GM23338 (cell line): ENCODE measurements around the gene TFDP1. TPM values are rescaled to one million over a fixed set of nuclear protein-coding genes. Genes with fewer than 3 reads are reported as not detected.

ENCODE experiments used
- ATAC-seq: fragments of 200-7000 bp; cut with Tn5 transposase; 3 replicates; pipeline ENCODE4 v1.9.1; 2020
- DNase-seq: peaks from one replicate; pipeline ENCODE4 v3.0.0-alpha.2; 2015; ENCODE audit warnings: low spot score
- H2AFZ ChIP-seq: fragments of 200-600 bp; sonication (generic); 2 replicates; pipeline ENCODE4 v1.8.0; 2016; ENCODE audit warnings: antibody characterized with exemption, mild to moderate bottlenecking, moderate library complexity
- H3F3A ChIP-seq: fragments of 200-600 bp; sonication (generic); replicated peaks from 2 replicates; pipeline ENCODE4 v1.8.0; 2017; ENCODE audit warnings: antibody characterized with exemption, mixed run types, low read depth
- H3K27ac ChIP-seq: fragments of 200-600 bp; sonication (generic); 2 replicates; pipeline ENCODE4 v1.6.1; 2016; ENCODE audit warnings: low read depth
- H3K27me3 ChIP-seq: fragments of 200-600 bp; sonication (generic); 2 replicates; pipeline ENCODE4 v1.8.0; 2016; ENCODE audit warnings: mild to moderate bottlenecking, mixed run types, moderate library complexity; ENCODE audit not compliant: insufficient read depth
- H3K36me3 ChIP-seq: fragments of 200-600 bp; sonication (generic); 2 replicates; pipeline ENCODE4 v1.8.0; 2016; ENCODE audit warnings: mild to moderate bottlenecking; ENCODE audit not compliant: insufficient read depth
- H3K4me1 ChIP-seq: fragments of 200-600 bp; sonication (generic); 2 replicates; pipeline ENCODE4 v1.8.0; 2016; ENCODE audit warnings: mild to moderate bottlenecking, moderate library complexity; ENCODE audit not compliant: insufficient read depth
- H3K4me2 ChIP-seq: fragments of 200-600 bp; sonication (generic); 2 replicates; pipeline ENCODE4 v1.7.1; 2017; ENCODE audit warnings: mixed run types
- H3K4me3 ChIP-seq: fragments of 200-600 bp; sonication (generic); 2 replicates; pipeline ENCODE4 v1.6.1; 2016; ENCODE audit warnings: mixed run types
- H3K79me2 ChIP-seq: fragments of 200-600 bp; sonication (generic); replicated peaks from 2 replicates; pipeline ENCODE4 v1.8.0; 2017; ENCODE audit warnings: mild to moderate bottlenecking; ENCODE audit not compliant: insufficient read depth
- H3K9me2 ChIP-seq: fragments of 200-600 bp; sonication (generic); 2 replicates; pipeline ENCODE4 v1.8.0; 2017; ENCODE audit not compliant: insufficient read depth
- H4K20me1 ChIP-seq: fragments of 200-600 bp; sonication (generic); replicated peaks from 2 replicates; pipeline ENCODE4 v1.8.0; 2017; ENCODE audit warnings: mild to moderate bottlenecking; ENCODE audit not compliant: insufficient read depth
- H3K27ac Mint-ChIP-seq: 2 replicates; pipeline ENCODE4 v1.8.0; 2020; ENCODE audit warnings: inconsistent platforms, mild to moderate bottlenecking, moderate library complexity, mixed read lengths
- H3K27me3 Mint-ChIP-seq: 3 replicates; pipeline ENCODE4 v1.8.0; 2022; ENCODE audit warnings: low read depth, mild to moderate bottlenecking, moderate library complexity, mixed read lengths, inconsistent platforms; ENCODE audit not compliant: insufficient read depth, poor library complexity
- H3K36me3 Mint-ChIP-seq: 3 replicates; pipeline ENCODE4 v1.8.0; 2021; ENCODE audit warnings: low read depth, mild to moderate bottlenecking, inconsistent platforms, moderate library complexity, mixed read lengths
- H3K4me1 Mint-ChIP-seq: 3 replicates; pipeline ENCODE4 v1.8.0; 2020; ENCODE audit warnings: mild to moderate bottlenecking, inconsistent platforms, mixed read lengths
- H3K4me3 Mint-ChIP-seq: 3 replicates; pipeline ENCODE4 v1.8.0; 2021; ENCODE audit warnings: moderate library complexity, mild to moderate bottlenecking, inconsistent platforms, mixed read lengths
- H3K9me3 Mint-ChIP-seq: 3 replicates; pipeline ENCODE4 v1.8.0; 2020; ENCODE audit warnings: moderate library complexity, mild to moderate bottlenecking, inconsistent platforms, mixed read lengths
- CREB1 ChIP-seq: fragments of 250-450 bp; sonication (Bioruptor Pico); IDR thresholded peaks from 2 replicates; pipeline ENCODE4 v1.5.0; 2020; ENCODE audit warnings: low read depth, mild to moderate bottlenecking, moderate library complexity
- ETS1 ChIP-seq: IDR thresholded peaks from 2 replicates; pipeline ENCODE4 v1.6.1; 2016; ENCODE audit warnings: antibody characterized with exemption
- EZH2 ChIP-seq: fragments of 200-600 bp; sonication (generic); IDR thresholded peaks from one replicate; pipeline ENCODE4 v1.8.0; 2017; ENCODE audit warnings: antibody characterized with exemption, mild to moderate bottlenecking, low read depth; ENCODE audit not compliant: unreplicated experiment
- EZH2phosphoT487 ChIP-seq: fragments of 200-600 bp; sonication (generic); IDR thresholded peaks from one replicate; pipeline ENCODE4 v1.8.1; 2018; ENCODE audit warnings: antibody characterized with exemption; ENCODE audit not compliant: unreplicated experiment
- JUNB ChIP-seq: IDR thresholded peaks from one replicate; pipeline ENCODE4 v1.6.1; 2016; ENCODE audit warnings: antibody characterized with exemption; ENCODE audit not compliant: unreplicated experiment
- NANOG ChIP-seq: IDR thresholded peaks from 2 replicates; pipeline ENCODE4 v1.6.1; 2016; ENCODE audit warnings: antibody characterized with exemption, borderline replicate concordance
- POLR2AphosphoS5 ChIP-seq: IDR thresholded peaks from 2 replicates; pipeline ENCODE4 v1.6.1; 2016; ENCODE audit warnings: antibody characterized with exemption, low read depth
- REST ChIP-seq: IDR thresholded peaks from one replicate; pipeline ENCODE4 v1.6.1; 2018; ENCODE audit warnings: antibody characterized with exemption; ENCODE audit not compliant: unreplicated experiment
- STAT1 ChIP-seq: IDR thresholded peaks from one replicate; pipeline ENCODE4 v1.6.1; 2016; ENCODE audit warnings: antibody characterized with exemption; ENCODE audit not compliant: unreplicated experiment
- ZNF114 ChIP-seq: fragments of 250-450 bp; sonication (Bioruptor Pico); IDR thresholded peaks from 2 replicates; pipeline ENCODE4 v1.5.0; 2020; ENCODE audit warnings: mild to moderate bottlenecking, moderate library complexity
- ZNF331 ChIP-seq: fragments of 250-450 bp; sonication (Bioruptor Pico); IDR thresholded peaks from 2 replicates; pipeline ENCODE4 v1.5.0; 2020; ENCODE audit warnings: low read depth, mild to moderate bottlenecking, moderate library complexity
- polyA plus RNA-seq: library from polyadenylated mRNA; unstranded; fragments of >200 nt; fragmentation: Nextera tagmentation; extraction: Ambion mirVana; gene quantifications from 2 replicates; pipeline ENCODE4 v1.2.1, GENCODE V29; 2016
- total RNA-seq: library from RNA; depleted of rRNA; stranded (reverse); fragments of >200 nt; shearing (Covaris generic); gene quantifications from 2 replicates; pipeline ENCODE4 v1.2.3, GENCODE V29; 2014

TFDP1 gene
- total and polyA plus RNA-seq, 2 experiments from 2014 or later: 42.9 to 80.0 TPM

- no peak overlapping the region for H3K27ac ChIP-seq
- Mint-ChIP-seq H3K4me1 (no peaks in the 10 kb centered on the region), H3K27ac (no peak overlapping the region), H3K9me3 (peaks cover 3% of the 10 kb centered on the region; the same call in 1 of the 3 replicates), H3K4me3 (no peak overlapping the region), H3K36me3 (no peaks in the 10 kb centered on the region), H3K27me3 (peaks cover 2% of the 10 kb centered on the region)
- no peaks in the 10 kb centered on the region for H3F3A ChIP-seq
- no peaks in the 10 kb centered on the region for H4K20me1 ChIP-seq
- DNase-seq (no peak), ATAC-seq (no peak)
- H2AFZ ChIP-seq: no peak overlapping the region
- H3K27me3 ChIP-seq: no peaks in the 10 kb centered on the region
- H3K36me3 ChIP-seq: no peaks in the 10 kb centered on the region
- H3K4me2 ChIP-seq: no peak overlapping the region
- no peaks in the 10 kb centered on the region for H3K4me1 ChIP-seq
- TF ChIP-seq NANOG (no peak), ZNF331 (CRISPR knock-in tag) (no peak), CREB1 (CRISPR knock-in tag) (no peak), JUNB (no peak), ZNF114 (CRISPR knock-in tag) (no peak), EZH2 (no peak), POLR2AphosphoS5 (no peak), REST (no peak)
- H3K4me3 ChIP-seq: no peak overlapping the region
- no peaks in the 10 kb centered on the region for H3K79me2 ChIP-seq
- no peaks in the 10 kb centered on the region for H3K9me2 ChIP-seq
Measured at GRCh38 chr13:113670541-113670940, 86.0 kb downstream of the TFDP1 start.

GRCh38 chr13:113671066-113672001, 86.8 kb downstream of the TFDP1 start:
- H3K36me3 ChIP-seq: no peaks in the 10 kb centered on the region
- H3K4me2 ChIP-seq: no peak overlapping the region
- H3K4me3 Mint-ChIP-seq: no peak overlapping the region
- H3K4me3 ChIP-seq: no peak overlapping the region
- H3K27me3 Mint-ChIP-seq: peaks cover 2% of the 10 kb centered on the region
- H3K27ac Mint-ChIP-seq: no peak overlapping the region
- no peaks in the 10 kb centered on the region for H3K4me1 ChIP-seq
- ATAC-seq: no peak
- no peak overlapping the region for H3K27ac ChIP-seq
- H3K4me1 Mint-ChIP-seq: no peaks in the 10 kb centered on the region
- DNase-seq: no peak
- no peaks in the 10 kb centered on the region for H3K27me3 ChIP-seq
- H3K9me2 ChIP-seq: no peaks in the 10 kb centered on the region
- H3K79me2 ChIP-seq: no peaks in the 10 kb centered on the region
- H3K9me3 Mint-ChIP-seq: peaks cover 3% of the 10 kb centered on the region; the same call in 1 of the 3 replicates
- H3F3A ChIP-seq: no peaks in the 10 kb centered on the region
- no peaks in the 10 kb centered on the region for H4K20me1 ChIP-seq
- no peaks in the 10 kb centered on the region for H3K36me3 Mint-ChIP-seq
- no peak overlapping the region for H2AFZ ChIP-seq
- TF ChIP-seq REST: no peak
- no peak for TF ChIP-seq STAT1
- TF ChIP-seq EZH2phosphoT487: no peak
- TF ChIP-seq ZNF331 (CRISPR knock-in tag): no peak
- no peak for TF ChIP-seq EZH2
- TF ChIP-seq ZNF114 (CRISPR knock-in tag): no peak
- TF ChIP-seq POLR2AphosphoS5: no peak
- no peak for TF ChIP-seq CREB1 (CRISPR knock-in tag)
- no peak for TF ChIP-seq JUNB
- no peak for TF ChIP-seq ETS1
- TF ChIP-seq NANOG: no peak
